ENCODE data around the gene PSMB10.
A peak's percentile ranks its signal among the peaks of the same experiment; 100 is the strongest.

Gene PSMB10

DNA sequence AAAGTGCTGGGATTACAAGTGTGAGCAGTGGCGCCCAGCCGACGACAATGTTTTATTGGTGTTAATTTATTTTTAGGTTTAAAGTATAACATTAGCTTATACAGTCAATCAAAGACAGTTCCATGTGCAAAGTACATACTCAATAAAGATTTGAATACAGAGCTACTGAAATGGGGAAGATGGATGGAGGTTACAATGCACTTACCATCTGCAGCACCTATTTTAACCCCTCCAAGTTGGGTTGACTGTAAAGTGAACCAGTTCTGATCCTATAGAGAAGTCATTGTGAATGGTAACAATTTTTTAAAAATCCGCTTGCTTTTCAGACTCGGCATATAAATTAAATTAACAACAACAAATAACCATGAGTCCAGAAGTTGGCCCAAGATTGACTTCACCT is 44.3 kb downstream of the PSMB10 start:
- no peak overlapping the region for H3K27ac ChIP-seq (ENCODE audit: insufficient read depth, low read length, poor library complexity, severe bottlenecking)
- H3K36me3 ChIP-seq (ENCODE audit: control insufficient read depth, insufficient read depth, low read length) = no peaks in the 10 kb centered on the region
- H3K4me3 ChIP-seq (ENCODE audit: insufficient read depth, low read depth, low read length, poor library complexity, severe bottlenecking) = peak overlapping the region; percentile 92
- no peak for DNase-seq
- no peaks in the 10 kb centered on the region for H3K27me3 ChIP-seq (replicated peaks; ENCODE audit: control insufficient read depth, insufficient read depth, low read length, poor library complexity, severe bottlenecking)
- peaks cover 17% of the 10 kb centered on the region for H3K4me1 ChIP-seq (ENCODE audit: control insufficient read depth, insufficient read depth, low read length, poor library complexity, severe bottlenecking)
- no peaks in the 10 kb centered on the region for H3K9me3 ChIP-seq (ENCODE audit: control insufficient read depth, low read length)

- no peak overlapping the region for H3K27ac ChIP-seq (ENCODE audit: insufficient read depth, low read length, poor library complexity, severe bottlenecking)
- peaks cover 25% of the 10 kb centered on the region for H3K36me3 ChIP-seq (ENCODE audit: control insufficient read depth, insufficient read depth, low read length)
- peaks cover 6% of the 10 kb centered on the region for H3K4me1 ChIP-seq (ENCODE audit: control insufficient read depth, insufficient read depth, low read length, poor library complexity, severe bottlenecking)
- no peaks in the 10 kb centered on the region for H3K27me3 ChIP-seq (replicated peaks; ENCODE audit: control insufficient read depth, insufficient read depth, low read length, poor library complexity, severe bottlenecking)
- H3K9me3 ChIP-seq (ENCODE audit: control insufficient read depth, low read length) = no peaks in the 10 kb centered on the region
- DNase-seq = no peak
- H3K4me3 ChIP-seq (ENCODE audit: insufficient read depth, low read depth, low read length, poor library complexity, severe bottlenecking) = no peak overlapping the region
These were observed 48.3 kb downstream of the PSMB10 start for GRCh38 chr16:67888331-67888730.

DNA sequence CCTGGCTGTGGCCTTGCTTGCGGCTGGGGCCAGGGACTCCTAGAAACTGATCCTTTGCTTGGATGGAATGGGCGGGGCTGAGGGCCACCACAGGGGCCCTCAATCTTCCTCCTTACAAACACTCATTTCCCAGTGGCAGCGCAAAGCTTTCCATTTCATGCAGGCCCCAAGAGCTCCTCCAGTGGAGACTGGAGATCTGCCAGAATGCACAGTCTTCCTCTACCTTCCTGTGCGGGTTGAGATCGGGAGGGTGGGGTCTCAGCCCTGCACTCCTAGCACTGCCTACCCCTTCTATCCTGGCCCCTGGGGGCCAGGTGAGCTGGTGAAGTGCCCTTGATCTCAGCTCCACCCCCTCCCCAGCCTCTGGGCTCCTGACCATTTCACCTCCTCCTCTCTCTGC is 50.3 kb downstream of the PSMB10 start:
- DNase-seq = no peak
- Histone ChIP-seq H3K4me1 (ENCODE audit: control insufficient read depth, insufficient read depth, low read length, poor library complexity, severe bottlenecking) (no peaks in the 10 kb centered on the region), H3K27me3 (replicated peaks; ENCODE audit: control insufficient read depth, insufficient read depth, low read length, poor library complexity, severe bottlenecking) (no peaks in the 10 kb centered on the region), H3K9me3 (ENCODE audit: control insufficient read depth, low read length) (no peaks in the 10 kb centered on the region), H3K4me3 (ENCODE audit: insufficient read depth, low read depth, low read length, poor library complexity, severe bottlenecking) (no peak overlapping the region), H3K27ac (ENCODE audit: insufficient read depth, low read length, poor library complexity, severe bottlenecking) (no peak overlapping the region), H3K36me3 (ENCODE audit: control insufficient read depth, insufficient read depth, low read length) (peaks cover 44% of the 10 kb centered on the region)

GRCh38 chr16:67885976-67886375 is 50.7 kb downstream of the PSMB10 start:
- Histone ChIP-seq H3K9me3 (ENCODE audit: control insufficient read depth, low read length) (no peaks in the 10 kb centered on the region), H3K27ac (ENCODE audit: insufficient read depth, low read length, poor library complexity, severe bottlenecking) (no peak overlapping the region), H3K27me3 (replicated peaks; ENCODE audit: control insufficient read depth, insufficient read depth, low read length, poor library complexity, severe bottlenecking) (no peaks in the 10 kb centered on the region), H3K4me3 (ENCODE audit: insufficient read depth, low read depth, low read length, poor library complexity, severe bottlenecking) (no peak overlapping the region), H3K36me3 (ENCODE audit: control insufficient read depth, insufficient read depth, low read length) (peaks cover 49% of the 10 kb centered on the region), H3K4me1 (ENCODE audit: control insufficient read depth, insufficient read depth, low read length, poor library complexity, severe bottlenecking) (no peaks in the 10 kb centered on the region)
- DNase-seq = no peak

GRCh38 chr16:67885545-67885944 is 51.1 kb downstream of the PSMB10 start:
- Histone ChIP-seq H3K27me3 (replicated peaks; ENCODE audit: control insufficient read depth, insufficient read depth, low read length, poor library complexity, severe bottlenecking) (no peaks in the 10 kb centered on the region), H3K4me1 (ENCODE audit: control insufficient read depth, insufficient read depth, low read length, poor library complexity, severe bottlenecking) (no peaks in the 10 kb centered on the region), H3K9me3 (ENCODE audit: control insufficient read depth, low read length) (no peaks in the 10 kb centered on the region), H3K36me3 (ENCODE audit: control insufficient read depth, insufficient read depth, low read length) (peaks cover 53% of the 10 kb centered on the region), H3K27ac (ENCODE audit: insufficient read depth, low read length, poor library complexity, severe bottlenecking) (no peak overlapping the region), H3K4me3 (ENCODE audit: insufficient read depth, low read depth, low read length, poor library complexity, severe bottlenecking) (no peak overlapping the region)
- DNase-seq = no peak

DNA sequence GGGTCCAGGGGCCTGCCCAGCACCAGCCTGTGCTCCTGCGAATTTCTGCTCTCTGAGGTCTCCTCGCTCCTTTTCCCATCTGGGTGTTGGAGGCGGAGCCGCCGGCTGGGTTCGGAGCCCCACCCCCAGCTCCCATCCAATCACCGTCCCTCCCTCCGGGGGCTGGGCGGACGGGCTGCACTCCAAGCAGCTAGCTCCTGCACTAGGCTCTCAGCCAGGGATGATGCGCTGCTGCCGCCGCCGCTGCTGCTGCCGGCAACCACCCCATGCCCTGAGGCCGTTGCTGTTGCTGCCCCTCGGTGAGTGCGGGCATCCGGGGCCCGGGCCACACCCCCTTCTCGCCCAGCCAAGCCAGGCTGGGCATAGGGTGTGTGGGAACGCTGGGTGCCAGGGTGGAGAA is 52.0 kb downstream of the PSMB10 start, which contains the start of gene NRN1L:
NRN1L (plus strand) TSS at position 202 of the 400 bp plus-strand sequence; CDS start at position 221, 19 bp downstream.
- Histone ChIP-seq H3K9me3 (ENCODE audit: control insufficient read depth, low read length) (no peaks in the 10 kb centered on the region), H3K4me3 (ENCODE audit: insufficient read depth, low read depth, low read length, poor library complexity, severe bottlenecking) (no peak within 1 kb of the TSS), H3K36me3 (ENCODE audit: control insufficient read depth, insufficient read depth, low read length) (peaks cover 61% of the 10 kb centered on the region), H3K27me3 (replicated peaks; ENCODE audit: control insufficient read depth, insufficient read depth, low read length, poor library complexity, severe bottlenecking) (no peaks in the 10 kb centered on the region), H3K27ac (ENCODE audit: insufficient read depth, low read length, poor library complexity, severe bottlenecking) (no peak within 1 kb of the TSS), H3K4me1 (ENCODE audit: control insufficient read depth, insufficient read depth, low read length, poor library complexity, severe bottlenecking) (no peaks in the 10 kb centered on the region)
- DNase-seq = no peak

Measured in effector memory CD4-positive, alpha-beta T cell (primary cell).